WTC11 (cell line): Measurements from ENCODE around the gene PDE6D. TPM values are rescaled to one million over a fixed set of nuclear protein-coding genes. Genes with fewer than 3 reads are reported as not detected.

Source experiments
- ATAC-seq: fragments of 200-7000 bp; cut with Tn5 transposase; 2 replicates; pipeline ENCODE4 v1.10.0; 2021; ENCODE audit warnings: mild to moderate bottlenecking, moderate library complexity
- CTCF ChIA-PET: fragments of 300-600 bp; sonication (Branson Sonifier 250); formaldehyde crosslinking; loops from one replicate; lab custom pipeline; 2021; ENCODE audit warnings: antibody characterized with exemption; lab: Charles Lee
- POLR2A ChIA-PET: fragments of 350-600 bp; sonication (Branson Sonifier 250); formaldehyde crosslinking; loops from one replicate; lab custom pipeline; 2021; ENCODE audit warnings: antibody characterized with exemption; lab: Charles Lee
- DNase-seq: peaks from one replicate; pipeline ENCODE4 v3.0.0; 2021; ENCODE audit warnings: low spot score
- H3K27ac Mint-ChIP-seq: 2 replicates; pipeline ENCODE4 v1.8.0; 2021; ENCODE audit warnings: mixed read lengths
- H3K27me3 Mint-ChIP-seq: 2 replicates; pipeline ENCODE4 v1.8.0; 2021; ENCODE audit warnings: low read depth, mild to moderate bottlenecking, moderate library complexity, mixed read lengths
- H3K36me3 Mint-ChIP-seq: 2 replicates; pipeline ENCODE4 v1.8.0; 2021; ENCODE audit warnings: mixed read lengths
- H3K4me1 Mint-ChIP-seq: 2 replicates; pipeline ENCODE4 v1.8.0; 2022; ENCODE audit warnings: mixed read lengths
- H3K4me3 Mint-ChIP-seq: 2 replicates; pipeline ENCODE4 v1.8.0; 2021; ENCODE audit warnings: mild to moderate bottlenecking, moderate library complexity, mixed read lengths
- H3K9me3 Mint-ChIP-seq: 2 replicates; pipeline ENCODE4 v1.8.0; 2021; ENCODE audit warnings: mixed read lengths
- EMX1 ChIP-seq: fragments of 250-450 bp; sonication (Bioruptor Pico); IDR thresholded peaks from 2 replicates; pipeline ENCODE4 v1.8.0; 2021; ENCODE audit warnings: mild to moderate bottlenecking
- GTF2I ChIP-seq: fragments of 250-450 bp; sonication (Bioruptor Pico); conservative IDR thresholded peaks from 2 replicates; pipeline ENCODE4 v1.4.0; 2021; ENCODE audit warnings: mild to moderate bottlenecking
- JUN ChIP-seq: sonication (generic); formaldehyde crosslinking; IDR thresholded peaks from 2 replicates; pipeline ENCODE4 v1.8.0; 2023; ENCODE audit warnings: mild to moderate bottlenecking, missing genetic modification reagents
- MYBL2 ChIP-seq: sonication (generic); formaldehyde crosslinking; IDR thresholded peaks from 2 replicates; pipeline ENCODE4 v1.8.1; 2023; ENCODE audit warnings: mild to moderate bottlenecking, moderate library complexity, missing genetic modification reagents
- NR3C1 ChIP-seq: sonication (generic); formaldehyde crosslinking; conservative IDR thresholded peaks from 2 replicates; pipeline ENCODE4 v1.8.1; 2023; ENCODE audit warnings: low read depth, mild to moderate bottlenecking, missing genetic modification reagents
- SMAD4 ChIP-seq: sonication (generic); formaldehyde crosslinking; IDR thresholded peaks from 2 replicates; pipeline ENCODE4 v1.8.0; 2022; ENCODE audit warnings: mild to moderate bottlenecking, missing genetic modification reagents
- ZBTB21 ChIP-seq: sonication (generic); formaldehyde crosslinking; IDR thresholded peaks from 2 replicates; pipeline ENCODE4 v1.8.1; 2023; ENCODE audit warnings: mild to moderate bottlenecking, missing genetic modification reagents, borderline replicate concordance
- ZNF423 ChIP-seq: fragments of 250-450 bp; sonication (Bioruptor Pico); IDR thresholded peaks from 2 replicates; pipeline ENCODE4 v2.1.2; 2022; ENCODE audit warnings: mild to moderate bottlenecking, moderate library complexity
- total RNA-seq: library from RNA; stranded (reverse); gene quantifications from 3 replicates; pipeline ENCODE4 v1.2.3, GENCODE V29; 2021
- TF ChIP-seq, protein P1 (sequence below): sonication (generic); formaldehyde crosslinking; IDR thresholded peaks from 2 replicates; pipeline ENCODE4 v1.8.0; 2022; ENCODE audit warnings: mild to moderate bottlenecking, missing genetic modification reagents
- TF ChIP-seq, protein P2 (sequence below): sonication (generic); formaldehyde crosslinking; IDR thresholded peaks from 2 replicates; pipeline ENCODE4 v1.8.1; 2022; ENCODE audit warnings: mild to moderate bottlenecking, missing genetic modification reagents, moderate library complexity, borderline replicate concordance
- TF ChIP-seq, protein P3 (sequence below): sonication (generic); formaldehyde crosslinking; IDR thresholded peaks from 2 replicates; pipeline ENCODE4 v1.8.1; 2023; ENCODE audit warnings: mild to moderate bottlenecking, missing genetic modification reagents, moderate library complexity
- TF ChIP-seq, protein P4 (sequence below): sonication (generic); formaldehyde crosslinking; IDR thresholded peaks from 2 replicates; pipeline ENCODE4 v1.8.0; 2022; ENCODE audit warnings: mild to moderate bottlenecking, missing genetic modification reagents
- TF ChIP-seq, protein P5 (sequence below): fragments of 250-450 bp; sonication (Bioruptor Pico); IDR thresholded peaks from 2 replicates; pipeline ENCODE4 v1.9.0; 2021; ENCODE audit warnings: mild to moderate bottlenecking, borderline replicate concordance

Gene PDE6D
- total RNA-seq, 1 experiment from 2014 or later: 30.2 TPM

DNA sequence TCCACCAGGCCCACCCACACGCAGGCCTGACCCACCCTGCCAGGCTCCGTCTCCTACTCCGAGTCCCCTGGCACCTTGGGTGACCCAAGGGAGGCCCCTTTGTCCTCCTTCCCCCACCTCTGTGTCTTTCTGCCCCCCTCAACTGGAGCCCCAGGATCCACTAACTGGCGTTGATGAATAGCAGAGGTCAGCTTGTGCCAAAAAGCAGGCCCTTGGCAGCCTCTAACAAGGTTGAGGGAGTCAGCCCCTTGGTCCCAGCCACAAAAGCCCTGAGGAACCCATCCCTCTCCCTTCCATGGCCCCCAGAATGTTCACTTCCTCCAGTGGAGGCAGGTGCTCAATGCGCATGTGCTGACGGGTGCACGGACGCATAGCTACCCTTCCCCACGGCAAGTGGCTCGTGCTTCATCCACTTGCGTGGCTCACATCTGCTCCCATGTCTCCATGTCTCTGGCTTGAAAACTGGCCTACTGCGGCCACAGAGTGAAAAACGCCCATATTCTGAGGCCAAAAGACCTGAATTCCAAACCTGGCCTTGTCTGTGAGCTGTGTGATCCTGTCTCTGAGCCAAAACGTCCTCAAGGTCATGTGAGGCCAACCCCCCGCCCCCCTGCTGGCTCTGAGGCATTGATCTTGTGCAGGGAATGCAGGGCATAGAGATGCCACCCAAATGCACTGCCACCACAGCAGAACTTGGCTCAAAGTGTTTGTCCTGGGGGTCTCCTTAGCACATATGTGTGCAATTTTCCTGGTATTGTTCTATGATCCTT, 91.8 kb downstream of the PDE6D start:
- Mint-ChIP-seq H3K27ac (no peak overlapping the region; the same call in 1 of the 2 replicates), H3K4me1 (peaks cover 44% of the 10 kb centered on the region), H3K36me3 (no peaks in the 10 kb centered on the region), H3K27me3 (no peaks in the 10 kb centered on the region), H3K4me3 (no peak overlapping the region), H3K9me3 (no peaks in the 10 kb centered on the region)
- TF ChIP-seq, protein P1, sequence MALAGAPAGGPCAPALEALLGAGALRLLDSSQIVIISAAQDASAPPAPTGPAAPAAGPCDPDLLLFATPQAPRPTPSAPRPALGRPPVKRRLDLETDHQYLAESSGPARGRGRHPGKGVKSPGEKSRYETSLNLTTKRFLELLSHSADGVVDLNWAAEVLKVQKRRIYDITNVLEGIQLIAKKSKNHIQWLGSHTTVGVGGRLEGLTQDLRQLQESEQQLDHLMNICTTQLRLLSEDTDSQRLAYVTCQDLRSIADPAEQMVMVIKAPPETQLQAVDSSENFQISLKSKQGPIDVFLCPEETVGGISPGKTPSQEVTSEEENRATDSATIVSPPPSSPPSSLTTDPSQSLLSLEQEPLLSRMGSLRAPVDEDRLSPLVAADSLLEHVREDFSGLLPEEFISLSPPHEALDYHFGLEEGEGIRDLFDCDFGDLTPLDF (CRISPR knock-in tag): no peak
- ATAC-seq (no peak), DNase-seq (no peak)
- CTCF ChIA-PET: interaction anchor here (0.7 to 13.1 kb wide), 5 partner anchors 10 to 161 kb away, joined by 3 to 206 read pairs (median 6); no protein-coding TSS in a partner anchor
- POLR2A ChIA-PET: interaction anchor here (1.0 to 2.0 kb wide), 2 partner anchors 18 to 19 kb away, joined by 4 to 7 read pairs; partner anchors contain the start of gene PTMA

DNA sequence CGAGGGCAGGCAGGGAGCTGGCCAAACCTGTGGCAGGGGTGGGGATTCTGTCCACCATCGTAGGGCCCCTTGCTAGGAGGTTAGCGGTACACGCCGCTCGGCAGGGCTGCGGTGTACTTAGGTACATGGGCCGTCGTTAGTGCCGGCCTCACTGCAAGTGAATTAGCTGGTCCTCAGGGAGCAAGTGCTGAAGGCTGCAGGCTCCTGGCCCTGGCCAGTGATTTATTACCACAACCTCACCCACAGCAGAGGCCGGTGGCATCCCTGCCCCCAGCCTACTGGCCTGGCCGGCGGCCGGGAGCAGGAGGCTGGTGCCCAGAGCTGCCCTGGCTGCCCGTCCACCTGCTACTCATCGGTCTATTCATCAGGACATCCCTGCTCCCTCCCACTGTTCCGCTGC, 92.4 kb downstream of the PDE6D start:
- ATAC-seq (no peak), DNase-seq (no peak)
- POLR2A ChIA-PET: interaction anchor here (2.0 kb wide), 1 partner anchor 18 kb away, joined by 7 read pairs; no protein-coding TSS in a partner anchor

DNA sequence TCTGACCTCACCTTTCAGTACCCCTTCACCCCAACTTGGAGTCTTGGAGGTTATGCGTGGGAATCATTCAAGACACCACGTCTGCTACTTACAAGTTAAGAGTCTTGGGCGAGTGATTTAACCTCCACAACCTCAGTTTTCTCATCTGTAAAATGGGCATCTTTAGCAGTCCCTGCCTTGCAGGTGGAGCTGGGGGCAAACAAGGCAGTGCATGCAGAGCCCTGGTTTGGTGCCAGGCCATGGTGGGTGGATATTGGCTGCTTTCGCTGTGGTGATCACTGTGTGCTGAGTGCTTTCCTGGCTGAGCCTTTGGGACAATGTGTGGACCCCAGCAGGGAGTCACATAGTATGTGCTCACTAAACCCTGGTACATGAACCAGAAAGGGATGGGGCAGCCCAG, 93.1 kb downstream of the PDE6D start:
- CTCF ChIA-PET: interaction anchor here (1.1 to 13.1 kb wide), 9 partner anchors 13 to 76 kb away, joined by 4 to 206 read pairs (median 10); partner anchors contain the start of gene PTMA
- DNase-seq (no peak), ATAC-seq (no peak)
- TF ChIP-seq ZBTB21: no peak
- peak; percentile 79 for TF ChIP-seq GTF2I (CRISPR knock-in tag)
- POLR2A ChIA-PET: interaction anchor here (1.1 to 4.8 kb wide), 5 partner anchors 19 to 99 kb away, joined by 4 to 35 read pairs (median 7); partner anchors contain the start of genes COPS7B and PTMA
- Mint-ChIP-seq H3K9me3 (no peaks in the 10 kb centered on the region), H3K4me1 (peaks cover 44% of the 10 kb centered on the region), H3K36me3 (no peaks in the 10 kb centered on the region), H3K27me3 (no peaks in the 10 kb centered on the region), H3K4me3 (peak overlapping the region; percentile 64), H3K27ac (peak overlapping the region; percentile 61; the same call in 1 of the 2 replicates)

More for the DNA sequence above, 92.4 kb downstream of the PDE6D start:
- Mint-ChIP-seq H3K27ac (no peak overlapping the region), H3K27me3 (no peaks in the 10 kb centered on the region), H3K4me1 (peaks cover 44% of the 10 kb centered on the region), H3K36me3 (no peaks in the 10 kb centered on the region), H3K4me3 (no peak overlapping the region), H3K9me3 (no peaks in the 10 kb centered on the region)
- CTCF ChIA-PET: interaction anchor here (1.0 to 13.1 kb wide), 4 partner anchors 11 to 26 kb away, joined by 3 to 206 read pairs (median 66); no protein-coding TSS in a partner anchor
- TF ChIP-seq SMAD4 (no peak), ZNF423 (no peak), JUN (CRISPR knock-in tag) (no peak), EMX1 (CRISPR knock-in tag) (no peak), NR3C1 (no peak), MYBL2 (no peak)
- TF ChIP-seq, protein P2, sequence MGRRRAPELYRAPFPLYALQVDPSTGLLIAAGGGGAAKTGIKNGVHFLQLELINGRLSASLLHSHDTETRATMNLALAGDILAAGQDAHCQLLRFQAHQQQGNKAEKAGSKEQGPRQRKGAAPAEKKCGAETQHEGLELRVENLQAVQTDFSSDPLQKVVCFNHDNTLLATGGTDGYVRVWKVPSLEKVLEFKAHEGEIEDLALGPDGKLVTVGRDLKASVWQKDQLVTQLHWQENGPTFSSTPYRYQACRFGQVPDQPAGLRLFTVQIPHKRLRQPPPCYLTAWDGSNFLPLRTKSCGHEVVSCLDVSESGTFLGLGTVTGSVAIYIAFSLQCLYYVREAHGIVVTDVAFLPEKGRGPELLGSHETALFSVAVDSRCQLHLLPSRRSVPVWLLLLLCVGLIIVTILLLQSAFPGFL (CRISPR knock-in tag): no peak

DNA sequence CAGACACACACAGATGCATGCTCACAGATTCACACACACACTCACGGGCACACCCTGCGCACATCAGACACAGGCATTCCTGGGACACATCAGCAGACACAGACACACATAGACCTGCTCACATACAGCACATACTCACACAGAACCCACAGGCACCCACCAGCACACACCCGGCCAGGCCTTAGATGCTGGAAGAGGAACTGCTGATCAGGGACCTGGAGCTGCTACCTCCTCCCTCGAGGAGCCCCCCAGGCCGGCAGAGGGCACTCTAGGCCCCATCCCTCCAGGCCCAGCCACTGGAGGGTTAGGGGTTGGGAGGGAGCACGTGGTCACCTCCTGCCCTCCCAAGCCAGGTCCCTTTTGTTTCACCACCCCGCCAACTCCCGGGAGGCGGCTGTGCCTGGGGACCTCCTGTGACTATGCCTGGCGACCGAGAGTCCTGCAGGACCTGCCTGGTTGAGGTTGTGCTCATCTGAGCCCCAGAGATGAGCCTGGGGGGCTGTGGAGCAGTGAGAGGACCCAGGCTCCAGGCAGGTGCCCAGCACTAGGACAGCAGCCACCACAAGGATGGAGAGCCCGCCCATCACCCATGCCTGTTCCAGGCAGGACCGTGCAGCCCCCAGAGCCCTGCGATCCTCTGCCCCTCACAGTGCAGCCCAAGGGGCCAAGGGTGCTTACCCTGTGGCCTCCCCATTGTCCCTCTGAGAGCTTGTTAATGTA, 93.8 kb downstream of the PDE6D start:
- ATAC-seq: peak; percentile 87
- ChIA-PET CTCF (interaction anchor here (0.7 to 13.1 kb wide), 19 partner anchors 10 to 133 kb away, joined by 3 to 206 read pairs (median 4); partner anchors contain the start of genes COPS7B and PTMA), POLR2A (interaction anchor here (0.6 to 4.8 kb wide), 10 partner anchors 14 to 99 kb away, joined by 3 to 35 read pairs (median 4); partner anchors contain the start of genes COPS7B and PTMA)
- Mint-ChIP-seq H3K9me3 (no peaks in the 10 kb centered on the region), H3K4me1 (peaks cover 49% of the 10 kb centered on the region), H3K36me3 (no peaks in the 10 kb centered on the region), H3K27ac (peak overlapping the region; percentile 61), H3K4me3 (peak overlapping the region; percentile 64), H3K27me3 (no peaks in the 10 kb centered on the region)
- DNase-seq: peak; percentile 92
- TF ChIP-seq, protein P3, sequence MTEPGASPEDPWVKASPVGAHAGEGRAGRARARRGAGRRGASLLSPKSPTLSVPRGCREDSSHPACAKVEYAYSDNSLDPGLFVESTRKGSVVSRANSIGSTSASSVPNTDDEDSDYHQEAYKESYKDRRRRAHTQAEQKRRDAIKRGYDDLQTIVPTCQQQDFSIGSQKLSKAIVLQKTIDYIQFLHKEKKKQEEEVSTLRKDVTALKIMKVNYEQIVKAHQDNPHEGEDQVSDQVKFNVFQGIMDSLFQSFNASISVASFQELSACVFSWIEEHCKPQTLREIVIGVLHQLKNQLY (CRISPR knock-in tag): no peak
- TF ChIP-seq, protein P4, sequence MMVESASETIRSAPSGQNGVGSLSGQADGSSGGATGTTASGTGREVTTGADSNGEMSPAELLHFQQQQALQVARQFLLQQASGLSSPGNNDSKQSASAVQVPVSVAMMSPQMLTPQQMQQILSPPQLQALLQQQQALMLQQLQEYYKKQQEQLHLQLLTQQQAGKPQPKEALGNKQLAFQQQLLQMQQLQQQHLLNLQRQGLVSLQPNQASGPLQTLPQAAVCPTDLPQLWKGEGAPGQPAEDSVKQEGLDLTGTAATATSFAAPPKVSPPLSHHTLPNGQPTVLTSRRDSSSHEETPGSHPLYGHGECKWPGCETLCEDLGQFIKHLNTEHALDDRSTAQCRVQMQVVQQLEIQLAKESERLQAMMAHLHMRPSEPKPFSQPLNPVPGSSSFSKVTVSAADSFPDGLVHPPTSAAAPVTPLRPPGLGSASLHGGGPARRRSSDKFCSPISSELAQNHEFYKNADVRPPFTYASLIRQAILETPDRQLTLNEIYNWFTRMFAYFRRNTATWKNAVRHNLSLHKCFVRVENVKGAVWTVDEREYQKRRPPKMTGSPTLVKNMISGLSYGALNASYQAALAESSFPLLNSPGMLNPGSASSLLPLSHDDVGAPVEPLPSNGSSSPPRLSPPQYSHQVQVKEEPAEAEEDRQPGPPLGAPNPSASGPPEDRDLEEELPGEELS (CRISPR knock-in tag): no peak
- TF ChIP-seq, protein P5, sequence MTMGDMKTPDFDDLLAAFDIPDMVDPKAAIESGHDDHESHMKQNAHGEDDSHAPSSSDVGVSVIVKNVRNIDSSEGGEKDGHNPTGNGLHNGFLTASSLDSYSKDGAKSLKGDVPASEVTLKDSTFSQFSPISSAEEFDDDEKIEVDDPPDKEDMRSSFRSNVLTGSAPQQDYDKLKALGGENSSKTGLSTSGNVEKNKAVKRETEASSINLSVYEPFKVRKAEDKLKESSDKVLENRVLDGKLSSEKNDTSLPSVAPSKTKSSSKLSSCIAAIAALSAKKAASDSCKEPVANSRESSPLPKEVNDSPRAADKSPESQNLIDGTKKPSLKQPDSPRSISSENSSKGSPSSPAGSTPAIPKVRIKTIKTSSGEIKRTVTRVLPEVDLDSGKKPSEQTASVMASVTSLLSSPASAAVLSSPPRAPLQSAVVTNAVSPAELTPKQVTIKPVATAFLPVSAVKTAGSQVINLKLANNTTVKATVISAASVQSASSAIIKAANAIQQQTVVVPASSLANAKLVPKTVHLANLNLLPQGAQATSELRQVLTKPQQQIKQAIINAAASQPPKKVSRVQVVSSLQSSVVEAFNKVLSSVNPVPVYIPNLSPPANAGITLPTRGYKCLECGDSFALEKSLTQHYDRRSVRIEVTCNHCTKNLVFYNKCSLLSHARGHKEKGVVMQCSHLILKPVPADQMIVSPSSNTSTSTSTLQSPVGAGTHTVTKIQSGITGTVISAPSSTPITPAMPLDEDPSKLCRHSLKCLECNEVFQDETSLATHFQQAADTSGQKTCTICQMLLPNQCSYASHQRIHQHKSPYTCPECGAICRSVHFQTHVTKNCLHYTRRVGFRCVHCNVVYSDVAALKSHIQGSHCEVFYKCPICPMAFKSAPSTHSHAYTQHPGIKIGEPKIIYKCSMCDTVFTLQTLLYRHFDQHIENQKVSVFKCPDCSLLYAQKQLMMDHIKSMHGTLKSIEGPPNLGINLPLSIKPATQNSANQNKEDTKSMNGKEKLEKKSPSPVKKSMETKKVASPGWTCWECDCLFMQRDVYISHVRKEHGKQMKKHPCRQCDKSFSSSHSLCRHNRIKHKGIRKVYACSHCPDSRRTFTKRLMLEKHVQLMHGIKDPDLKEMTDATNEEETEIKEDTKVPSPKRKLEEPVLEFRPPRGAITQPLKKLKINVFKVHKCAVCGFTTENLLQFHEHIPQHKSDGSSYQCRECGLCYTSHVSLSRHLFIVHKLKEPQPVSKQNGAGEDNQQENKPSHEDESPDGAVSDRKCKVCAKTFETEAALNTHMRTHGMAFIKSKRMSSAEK (CRISPR knock-in tag): no peak
